Fibroblast of the aortic adventitia (primary cell): ENCODE data around the gene NXN. TPM values are rescaled to one million over a fixed set of nuclear protein-coding genes. Genes with fewer than 3 reads are reported as not detected.
"Not testable (repeated sequence)": the region's sequence is repeated elsewhere in the genome, so short reads cannot be mapped to it uniquely, and the experiment has no call there.

Experiments
- DNase-seq: peaks from one replicate; pipeline ENCODE4 v3.0.0-alpha.2; 2010; ENCODE audit warnings: low read depth
- H3K4me3 ChIP-seq: 2 replicates; pipeline ENCODE4 v1.5.1; 2011; ENCODE audit warnings: low read depth, mild to moderate bottlenecking, control low read depth, low read length, moderate library complexity
- CTCF ChIP-seq: IDR thresholded peaks from 2 replicates; pipeline ENCODE4 v1.5.1; 2011; ENCODE audit warnings: mild to moderate bottlenecking, low read length, control low read depth, inconsistent platforms; ENCODE audit not compliant: insufficient read depth
- total RNA-seq: library from RNA; depleted of rRNA; stranded (reverse); fragments of >200 nt; gene quantifications from 2 replicates; pipeline ENCODE4 v1.2.3, GENCODE V29; 2012; ENCODE audit warnings: low replicate concordance

The NXN gene
- total RNA-seq, 1 donor, result 18.1 TPM

- no peak for DNase-seq
- H3K4me3 ChIP-seq, result no peak overlapping the region
- no peak for TF ChIP-seq CTCF
Measured at GRCh38 chr17:907725-908124, 71.9 kb downstream of the NXN start.

GRCh38 chr17:905708-906107 is 73.9 kb downstream of the NXN start:
- not testable (repeated sequence) for H3K4me3 ChIP-seq, DNase-seq

- peak; percentile 96 for DNase-seq
- no peak overlapping the region for H3K4me3 ChIP-seq
- TF ChIP-seq CTCF, result no peak
Measured at GRCh38 chr17:903691-904481, 75.7 kb downstream of the NXN start.

- no peak for TF ChIP-seq CTCF
- no peak for DNase-seq
- no peak overlapping the region for H3K4me3 ChIP-seq
Measured at GRCh38 chr17:902463-902862, 77.1 kb downstream of the NXN start.

GRCh38 chr17:901964-902363 is 77.6 kb downstream of the NXN start:
- no peak overlapping the region for H3K4me3 ChIP-seq
- no peak for TF ChIP-seq CTCF
- no peak for DNase-seq

GRCh38 chr17:901191-901950 is 78.2 kb downstream of the NXN start:
- no peak overlapping the region for H3K4me3 ChIP-seq
- peak; percentile 84 for DNase-seq
- no peak for TF ChIP-seq CTCF

- no peak overlapping the region for H3K4me3 ChIP-seq
- TF ChIP-seq CTCF, result no peak
- peak; percentile 20 for DNase-seq
Measured at GRCh38 chr17:900336-900934, 79.1 kb downstream of the NXN start.
